ENCODE data around the gene RUNDC3A.
"Not testable (repeated sequence)": the region's sequence is repeated elsewhere in the genome, so short reads cannot be mapped to it uniquely, and the experiment has no call there.

RUNDC3A gene

DNA sequence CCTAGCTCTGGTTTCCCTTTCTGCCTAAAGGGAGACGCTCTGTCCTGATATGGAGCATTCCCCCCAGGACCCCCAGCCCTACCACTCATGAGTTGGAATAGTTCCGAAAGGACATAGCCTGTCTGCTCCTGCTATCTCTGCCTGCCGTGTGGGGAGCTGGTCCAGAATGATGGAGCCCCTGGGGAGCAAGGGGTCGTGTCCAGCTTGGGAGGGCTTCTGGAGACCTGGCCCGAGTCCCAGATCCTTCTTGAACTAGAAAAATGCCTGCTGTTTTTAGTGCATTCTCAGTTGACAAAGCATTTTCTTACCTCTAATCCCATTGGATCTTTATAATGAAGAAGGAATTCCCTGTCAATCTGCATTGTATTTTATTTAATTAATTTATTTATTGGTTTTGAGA is 27.6 kb downstream of the RUNDC3A start:
- Histone ChIP-seq H3K9me3 (ENCODE audit: insufficient read depth, low read depth, low read length) (no peaks in the 10 kb centered on the region), H3K9ac (ENCODE audit: low read depth, low read length) (no peak overlapping the region), H3K4me1 (ENCODE audit: insufficient read depth, low read length) (no peaks in the 10 kb centered on the region), H3K27ac (ENCODE audit: low read length) (no peak overlapping the region), H3K4me3 (ENCODE audit: low read length) (no peak overlapping the region), H3K36me3 (ENCODE audit: insufficient read depth, low read depth, low read length) (no peaks in the 10 kb centered on the region), H3K27me3 (ENCODE audit: insufficient read depth, low read length) (no peaks in the 10 kb centered on the region)

DNA sequence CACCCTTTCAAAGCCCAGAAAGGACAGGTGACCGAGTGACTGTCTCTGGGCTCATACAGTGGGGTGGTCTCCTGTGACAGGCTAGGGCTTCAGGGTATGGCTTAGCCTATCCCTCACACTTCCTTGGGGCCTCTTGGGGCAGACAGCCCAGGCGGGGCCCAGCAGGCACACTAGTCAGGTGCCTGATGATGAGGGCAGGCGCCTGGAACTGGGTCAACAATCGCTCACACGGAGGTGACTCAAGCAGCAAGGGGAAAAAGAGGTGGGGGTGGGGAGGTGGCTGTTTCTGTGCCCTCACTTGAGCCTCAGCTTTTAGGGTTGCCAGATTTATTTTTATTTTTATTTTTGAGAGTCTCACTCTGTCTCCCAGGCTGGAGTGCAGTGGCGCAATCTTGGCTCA is 30.3 kb downstream of the RUNDC3A start:
- Histone ChIP-seq H3K27ac (ENCODE audit: low read length) (no peak overlapping the region), H3K9me3 (ENCODE audit: insufficient read depth, low read depth, low read length) (no peaks in the 10 kb centered on the region), H3K27me3 (ENCODE audit: insufficient read depth, low read length) (peaks cover 7% of the 10 kb centered on the region), H3K9ac (ENCODE audit: low read depth, low read length) (no peak overlapping the region), H3K36me3 (ENCODE audit: insufficient read depth, low read depth, low read length) (no peaks in the 10 kb centered on the region), H3K4me1 (ENCODE audit: insufficient read depth, low read length) (no peaks in the 10 kb centered on the region), H3K4me3 (ENCODE audit: low read length) (no peak overlapping the region)

DNA sequence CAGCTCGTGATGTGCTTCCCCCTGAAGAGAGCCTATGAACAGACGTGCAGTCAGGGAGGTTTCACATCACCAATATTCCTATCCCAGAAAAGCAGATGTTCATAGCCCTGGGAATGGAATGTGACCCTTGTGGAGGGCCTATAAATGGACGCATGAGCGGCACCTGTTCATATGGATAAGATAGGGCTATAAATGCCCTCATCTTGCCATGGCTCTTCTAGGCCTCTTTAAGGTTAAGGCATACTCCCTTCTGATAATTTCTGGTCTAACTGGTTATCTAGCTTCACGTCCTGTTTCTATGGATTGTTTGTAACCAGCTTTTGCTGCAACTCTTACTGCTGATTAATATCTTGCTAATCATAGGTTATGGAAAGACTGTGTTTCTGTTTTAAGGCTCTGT is 32.2 kb downstream of the RUNDC3A start:
- not testable (repeated sequence) for H3K4me3 ChIP-seq (ENCODE audit: low read length); H3K9ac ChIP-seq (ENCODE audit: low read depth, low read length); H3K36me3 ChIP-seq (ENCODE audit: insufficient read depth, low read depth, low read length); H3K9me3 ChIP-seq (ENCODE audit: insufficient read depth, low read depth, low read length); H3K4me1 ChIP-seq (ENCODE audit: insufficient read depth, low read length); H3K27ac ChIP-seq (ENCODE audit: low read length)
- H3K27me3 ChIP-seq (ENCODE audit: insufficient read depth, low read length), result peaks cover 14% of the 10 kb centered on the region

DNA sequence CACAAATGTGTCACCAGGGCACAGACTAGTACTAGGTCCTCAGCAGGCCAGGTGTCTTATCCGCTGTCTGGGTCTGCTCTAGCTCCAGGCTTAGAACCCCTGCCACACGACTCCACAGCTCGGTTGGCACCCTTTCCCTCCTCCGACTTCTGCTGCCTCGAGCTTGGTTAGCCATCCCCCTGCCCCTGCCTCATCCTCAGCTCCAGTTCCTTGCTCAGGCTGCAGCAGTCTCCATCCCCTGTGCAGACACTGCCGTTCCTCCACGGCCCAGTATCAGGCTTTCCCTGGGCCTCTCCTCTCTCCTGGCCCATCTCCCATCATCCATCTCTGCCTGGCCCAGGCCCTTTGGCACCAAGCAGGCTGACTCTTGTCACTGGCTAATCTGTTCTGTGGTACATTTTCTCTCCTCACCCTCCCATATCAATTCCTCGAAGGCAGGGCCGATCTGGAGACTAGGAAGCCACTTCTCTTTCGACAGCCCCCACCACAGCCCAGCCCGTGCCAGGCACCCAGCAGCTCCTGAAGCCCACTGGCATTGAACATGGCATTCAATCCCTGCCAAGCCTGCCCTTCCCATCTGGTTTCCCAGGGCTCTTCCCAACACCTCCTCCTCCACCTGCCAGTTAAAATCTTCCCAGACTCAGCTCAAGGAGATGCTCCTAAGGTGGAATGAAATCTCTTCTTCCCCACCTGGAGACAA is 35.3 kb downstream of the RUNDC3A start:
- Histone ChIP-seq H3K4me1 (ENCODE audit: insufficient read depth, low read length) (0 out of 2 replicates have a peak, but pooled peaks cover 5% of the 10 kb centered on the region), H3K36me3 (ENCODE audit: insufficient read depth, low read depth, low read length) (no peaks in the 10 kb centered on the region), H3K9ac (ENCODE audit: low read depth, low read length) (no peak overlapping the region), H3K27me3 (ENCODE audit: insufficient read depth, low read length) (peaks cover 14% of the 10 kb centered on the region), H3K4me3 (ENCODE audit: low read length) (no peak overlapping the region), H3K27ac (ENCODE audit: low read length) (no peak overlapping the region), H3K9me3 (ENCODE audit: insufficient read depth, low read depth, low read length) (no peaks in the 10 kb centered on the region)

DNA sequence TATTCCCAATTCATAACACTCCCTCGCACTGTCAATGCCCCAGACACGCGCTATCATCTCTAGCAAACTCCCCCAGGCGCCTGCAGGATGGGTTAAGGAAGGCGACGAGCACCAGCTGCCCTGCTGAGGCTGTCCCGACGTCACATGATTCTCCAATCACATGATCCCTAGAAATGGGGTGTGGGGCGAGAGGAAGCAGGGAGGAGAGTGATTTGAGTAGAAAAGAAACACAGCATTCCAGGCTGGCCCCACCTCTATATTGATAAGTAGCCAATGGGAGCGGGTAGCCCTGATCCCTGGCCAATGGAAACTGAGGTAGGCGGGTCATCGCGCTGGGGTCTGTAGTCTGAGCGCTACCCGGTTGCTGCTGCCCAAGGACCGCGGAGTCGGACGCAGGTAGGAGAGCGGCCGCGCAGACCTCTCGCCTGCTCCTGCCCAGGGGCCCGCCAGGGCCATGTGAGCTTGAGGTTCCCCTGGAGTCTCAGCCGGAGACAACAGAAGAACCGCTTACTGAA is 36.6 kb downstream of the RUNDC3A start, which contains the start of gene GRN:
Gene GRN, plus strand, starts transcription at position 364 of the 515 bp plus-strand sequence. CDS start 3,863 bp downstream, outside the sequence.
- no peaks in the 10 kb centered on the region for H3K36me3 ChIP-seq (ENCODE audit: insufficient read depth, low read depth, low read length)
- no peaks in the 10 kb centered on the region for H3K9me3 ChIP-seq (ENCODE audit: insufficient read depth, low read depth, low read length)
- H3K27me3 ChIP-seq (ENCODE audit: insufficient read depth, low read length), result peaks cover 14% of the 10 kb centered on the region
- peak within 1 kb of the TSS; percentile 80 for H3K9ac ChIP-seq (ENCODE audit: low read depth, low read length)
- H3K27ac ChIP-seq (ENCODE audit: low read length), result no peak within 1 kb of the TSS
- H3K4me1 ChIP-seq (ENCODE audit: insufficient read depth, low read length), result 0 out of 2 replicates have a peak, but pooled peaks cover 5% of the 10 kb centered on the region
- H3K4me3 ChIP-seq (ENCODE audit: low read length), result peak within 1 kb of the TSS; percentile 92

DNA sequence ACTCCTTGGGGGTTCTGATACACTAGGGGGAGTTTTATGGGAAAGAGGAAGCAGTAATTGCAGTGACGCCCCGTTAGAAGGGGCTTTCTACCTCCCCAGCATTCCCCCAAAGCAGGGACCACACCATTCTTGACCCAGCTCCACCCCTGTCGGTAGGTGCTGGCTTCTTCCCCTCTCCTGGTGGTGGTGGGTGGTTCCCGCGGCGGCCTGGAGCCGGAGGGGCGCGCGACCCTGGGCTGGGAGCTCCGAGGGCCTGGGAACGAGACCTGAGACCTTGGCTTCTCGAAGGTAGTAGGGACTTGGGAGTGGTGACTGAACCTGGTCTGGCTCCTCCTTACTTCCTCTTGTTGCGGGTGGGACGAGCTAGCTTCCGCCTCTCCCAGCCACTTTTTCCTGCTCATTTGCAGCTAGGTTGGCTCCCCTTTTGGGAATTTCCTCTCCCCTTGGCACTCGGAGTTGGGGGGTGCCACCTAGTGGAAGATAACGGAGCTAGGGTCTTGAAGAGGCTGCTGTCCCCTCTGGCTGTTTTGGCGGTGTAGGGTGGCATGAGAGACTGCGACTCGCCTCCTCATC is 37.1 kb downstream of the RUNDC3A start:
- Histone ChIP-seq H3K27me3 (ENCODE audit: insufficient read depth, low read length) (peaks cover 14% of the 10 kb centered on the region), H3K36me3 (ENCODE audit: insufficient read depth, low read depth, low read length) (no peaks in the 10 kb centered on the region), H3K4me1 (ENCODE audit: insufficient read depth, low read length) (0 out of 2 replicates have a peak, but pooled peaks cover 5% of the 10 kb centered on the region), H3K9me3 (ENCODE audit: insufficient read depth, low read depth, low read length) (no peaks in the 10 kb centered on the region), H3K27ac (ENCODE audit: low read length) (no peak overlapping the region), H3K9ac (ENCODE audit: low read depth, low read length) (peak overlapping the region; percentile 80), H3K4me3 (ENCODE audit: low read length) (peak overlapping the region; percentile 92)

DNA sequence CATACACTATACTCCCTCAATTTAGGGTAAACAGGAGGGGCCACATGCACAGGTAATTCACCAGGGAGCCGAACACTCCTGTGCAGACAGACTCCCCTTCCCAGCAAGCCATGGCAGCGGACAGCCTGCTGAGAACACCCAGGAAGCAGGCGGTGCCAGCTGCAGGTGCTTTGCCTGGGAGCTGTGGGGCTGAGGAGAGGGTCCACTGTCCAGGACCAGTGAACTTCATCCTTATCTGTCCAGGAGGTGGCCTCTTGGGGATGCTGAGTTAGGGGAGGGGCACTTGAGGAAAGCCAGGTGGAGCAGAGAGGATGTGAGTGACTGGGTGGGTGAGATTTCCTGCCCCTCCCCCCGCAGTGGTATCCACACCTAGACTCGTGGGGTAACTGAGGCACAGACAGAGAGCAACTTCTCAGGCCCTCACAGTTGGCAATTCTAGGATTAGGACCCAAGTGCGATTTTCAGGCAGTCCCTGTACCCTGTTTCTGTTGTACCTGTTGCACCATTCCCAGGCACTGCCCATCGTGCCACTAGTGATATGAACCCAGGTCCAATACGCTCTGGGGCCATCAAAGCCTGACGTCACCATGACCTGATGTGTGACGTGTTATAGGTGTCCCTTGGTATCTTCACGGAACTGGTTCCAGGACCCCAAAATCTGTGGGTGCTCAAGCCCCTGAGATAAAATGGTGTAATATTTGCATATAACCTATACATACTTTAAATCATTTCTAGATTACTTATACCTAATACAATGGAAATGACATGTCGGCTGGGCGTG is 37.9 kb downstream of the RUNDC3A start:
- Histone ChIP-seq H3K9ac (ENCODE audit: low read depth, low read length) (peak overlapping the region; percentile 80; the same call in 1 of the 2 replicates), H3K27me3 (ENCODE audit: insufficient read depth, low read length) (peaks cover 14% of the 10 kb centered on the region), H3K27ac (ENCODE audit: low read length) (no peak overlapping the region)

DNA sequence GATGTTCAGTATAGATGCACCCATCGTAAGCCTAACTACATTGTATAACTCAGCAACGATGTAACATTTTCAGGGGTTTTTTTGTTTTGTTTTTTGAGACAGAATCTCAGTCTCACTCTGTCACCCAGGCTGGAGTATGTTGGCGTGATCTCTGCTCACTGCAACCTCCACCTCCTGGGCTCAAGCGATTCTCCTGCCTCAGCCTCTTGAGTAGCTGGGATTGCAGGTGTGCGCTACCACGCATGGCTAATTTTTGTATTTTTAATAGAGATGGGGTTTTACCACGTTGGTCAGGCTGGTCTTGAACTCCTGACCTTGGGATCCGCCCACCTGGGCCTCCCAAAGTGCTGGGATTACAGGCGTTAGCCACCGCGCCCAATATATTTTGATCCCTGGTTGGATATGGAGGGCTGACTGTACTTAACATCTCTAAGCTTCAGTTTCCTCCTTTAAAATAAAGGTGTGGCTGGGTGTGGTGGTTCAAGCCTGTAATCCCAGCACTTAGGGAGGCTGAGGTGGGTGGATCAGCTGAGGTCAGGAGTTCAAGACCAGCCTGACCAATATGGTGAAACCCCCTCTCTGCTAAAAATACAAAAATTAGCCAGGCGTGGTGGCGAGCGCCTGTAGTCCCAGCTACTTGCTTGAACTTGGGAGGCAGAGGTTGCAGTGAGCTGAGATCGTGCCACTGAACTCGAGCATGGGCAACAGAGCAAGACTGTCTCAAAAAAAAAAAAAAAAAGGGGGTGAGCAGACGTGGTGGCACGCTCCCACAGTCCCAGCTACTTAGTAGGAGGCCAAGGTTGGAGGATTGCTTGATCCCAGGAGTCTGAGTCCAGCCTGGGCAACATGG is 39.0 kb downstream of the RUNDC3A start:
- H3K27me3 ChIP-seq (ENCODE audit: insufficient read depth, low read length), result peaks cover 14% of the 10 kb centered on the region
- H3K9ac ChIP-seq (ENCODE audit: low read depth, low read length); H3K36me3 ChIP-seq (ENCODE audit: insufficient read depth, low read depth, low read length); H3K4me3 ChIP-seq (ENCODE audit: low read length); H3K4me1 ChIP-seq (ENCODE audit: insufficient read depth, low read length); H3K27ac ChIP-seq (ENCODE audit: low read length); H3K9me3 ChIP-seq (ENCODE audit: insufficient read depth, low read depth, low read length): not testable (repeated sequence)

More for the DNA sequence above, 37.9 kb downstream of the RUNDC3A start:
- H3K4me3 ChIP-seq (ENCODE audit: low read length), result peak overlapping the region; percentile 92
- H3K9me3 ChIP-seq (ENCODE audit: insufficient read depth, low read depth, low read length), result no peaks in the 10 kb centered on the region
- no peaks in the 10 kb centered on the region for H3K36me3 ChIP-seq (ENCODE audit: insufficient read depth, low read depth, low read length)
- H3K4me1 ChIP-seq (ENCODE audit: insufficient read depth, low read length), result 0 out of 2 replicates have a peak, but pooled peaks cover 5% of the 10 kb centered on the region

DNA sequence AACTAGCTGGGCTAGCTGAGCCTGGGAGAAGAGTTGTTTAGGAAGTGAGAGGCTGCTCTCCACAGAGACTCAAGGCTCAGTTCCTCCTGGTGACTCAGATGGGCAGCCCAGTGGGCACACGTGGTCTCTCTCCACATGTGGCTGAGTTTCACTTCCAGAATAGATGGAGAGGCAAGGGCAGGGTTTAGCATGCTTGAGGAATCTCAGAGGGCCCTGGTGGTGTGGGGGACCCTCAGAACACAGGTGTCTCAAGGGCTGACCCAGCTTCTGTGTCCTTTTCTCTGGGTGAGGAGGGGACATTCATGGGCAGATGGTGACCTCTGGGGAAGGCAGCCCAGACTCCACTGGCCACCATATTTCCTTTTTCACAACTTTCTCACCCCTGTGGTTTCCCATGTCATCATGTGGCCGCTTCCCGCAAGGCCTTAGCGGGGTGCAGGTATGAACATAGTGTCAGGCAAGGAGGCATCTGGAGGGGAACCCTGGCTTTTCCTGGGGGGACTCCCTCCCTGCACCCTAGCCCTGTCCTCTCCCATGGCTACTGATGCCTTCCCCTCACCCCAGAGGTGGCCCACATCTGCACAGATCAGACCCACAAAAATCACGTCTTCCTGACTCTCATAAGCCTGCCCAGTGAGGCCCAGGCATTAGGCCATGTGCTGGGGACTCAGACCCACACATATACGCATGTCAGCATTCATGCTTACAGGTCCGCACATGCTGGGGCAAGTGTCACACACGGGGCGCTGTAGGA is 40.0 kb downstream of the RUNDC3A start:
- Histone ChIP-seq H3K9ac (ENCODE audit: low read depth, low read length) (no peak overlapping the region), H3K4me3 (ENCODE audit: low read length) (no peak overlapping the region), H3K9me3 (ENCODE audit: insufficient read depth, low read depth, low read length) (no peaks in the 10 kb centered on the region), H3K4me1 (ENCODE audit: insufficient read depth, low read length) (0 out of 2 replicates have a peak, but pooled peaks cover 5% of the 10 kb centered on the region), H3K27me3 (ENCODE audit: insufficient read depth, low read length) (peaks cover 14% of the 10 kb centered on the region), H3K36me3 (ENCODE audit: insufficient read depth, low read depth, low read length) (peaks cover 9% of the 10 kb centered on the region; the same call in 1 of the 2 replicates), H3K27ac (ENCODE audit: low read length) (no peak overlapping the region)

DNA sequence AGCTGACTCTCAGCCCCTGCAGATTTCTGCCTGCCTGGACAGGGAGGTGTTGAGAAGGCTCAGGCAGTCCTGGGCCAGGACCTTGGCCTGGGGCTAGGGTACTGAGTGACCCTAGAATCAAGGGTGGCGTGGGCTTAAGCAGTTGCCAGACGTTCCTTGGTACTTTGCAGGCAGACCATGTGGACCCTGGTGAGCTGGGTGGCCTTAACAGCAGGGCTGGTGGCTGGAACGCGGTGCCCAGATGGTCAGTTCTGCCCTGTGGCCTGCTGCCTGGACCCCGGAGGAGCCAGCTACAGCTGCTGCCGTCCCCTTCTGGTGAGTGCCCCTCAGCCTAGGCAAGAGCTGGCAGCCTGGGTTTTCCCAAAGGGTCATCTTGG is 40.6 kb downstream of the RUNDC3A start:
- no peak overlapping the region for H3K9ac ChIP-seq (ENCODE audit: low read depth, low read length)
- H3K4me1 ChIP-seq (ENCODE audit: insufficient read depth, low read length), result 0 out of 2 replicates have a peak, but pooled peaks cover 5% of the 10 kb centered on the region
- no peak overlapping the region for H3K27ac ChIP-seq (ENCODE audit: low read length)
- no peak overlapping the region for H3K4me3 ChIP-seq (ENCODE audit: low read length)
- H3K9me3 ChIP-seq (ENCODE audit: insufficient read depth, low read depth, low read length), result no peaks in the 10 kb centered on the region
- peaks cover 9% of the 10 kb centered on the region; the same call in 1 of the 2 replicates for H3K36me3 ChIP-seq (ENCODE audit: insufficient read depth, low read depth, low read length)
- H3K27me3 ChIP-seq (ENCODE audit: insufficient read depth, low read length), result peaks cover 9% of the 10 kb centered on the region
